Globus pallidus (tissue), 1 donor: ENCODE results near the gene FAU.
"Not testable (repeated sequence)": the region's sequence is repeated elsewhere in the genome, so short reads cannot be mapped to it uniquely, and the experiment has no call there.

Experiments
- DNase-seq: peaks from one replicate; pipeline ENCODE4 v3.0.0-alpha.2; 2015; ENCODE audit warnings: low spot score

FAU gene

DNA sequence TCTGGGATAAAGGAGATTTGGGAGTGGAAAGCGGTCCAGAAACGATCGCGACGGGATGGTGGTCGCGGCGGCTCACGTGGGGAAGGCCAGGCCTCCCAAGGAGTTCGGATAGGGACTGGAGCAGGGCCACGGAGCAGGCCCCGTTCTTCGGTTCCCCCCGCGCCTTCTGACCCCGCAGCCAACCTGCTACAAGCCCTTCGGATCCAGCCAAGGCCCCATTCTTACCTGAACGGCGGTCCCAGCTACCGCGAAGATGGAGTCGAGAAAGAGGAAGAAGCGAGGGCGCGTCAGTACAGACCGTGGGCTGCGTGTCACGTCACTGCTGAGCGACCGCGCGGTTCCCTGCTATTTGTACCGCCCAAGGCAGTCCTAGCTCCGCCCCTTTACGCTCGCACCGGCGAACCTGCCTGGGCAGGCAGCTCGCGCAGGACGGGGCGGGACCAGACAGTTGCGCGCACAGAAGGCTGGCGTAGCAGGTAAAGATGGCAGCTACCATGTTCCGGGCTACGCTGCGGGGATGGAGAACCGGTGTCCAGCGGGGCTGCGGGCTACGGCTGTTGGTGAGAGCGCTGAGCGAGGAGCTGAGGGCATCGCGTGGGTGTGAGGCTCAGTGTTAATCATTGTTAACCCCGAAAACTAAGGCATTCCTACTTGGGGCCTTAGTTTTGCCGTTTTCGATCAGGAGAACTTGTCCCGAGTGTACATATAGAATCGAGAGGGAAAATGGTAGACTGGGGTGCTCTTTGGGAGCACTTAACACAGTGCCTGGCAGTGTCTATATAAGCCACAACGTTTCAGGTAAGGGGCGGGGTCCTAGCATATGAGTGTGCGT is at the start of gene FAU, which contains the start of gene MRPL49:
FAU (minus strand) TSS at position 270 of the 832 bp plus-strand sequence. CDS start 321 bp downstream, outside the sequence.
MRPL49 (plus strand) TSS at position 457 of the 832 bp plus-strand sequence; CDS start at position 483, 26 bp downstream.
- DNase-seq, result peak; percentile 93

DNA sequence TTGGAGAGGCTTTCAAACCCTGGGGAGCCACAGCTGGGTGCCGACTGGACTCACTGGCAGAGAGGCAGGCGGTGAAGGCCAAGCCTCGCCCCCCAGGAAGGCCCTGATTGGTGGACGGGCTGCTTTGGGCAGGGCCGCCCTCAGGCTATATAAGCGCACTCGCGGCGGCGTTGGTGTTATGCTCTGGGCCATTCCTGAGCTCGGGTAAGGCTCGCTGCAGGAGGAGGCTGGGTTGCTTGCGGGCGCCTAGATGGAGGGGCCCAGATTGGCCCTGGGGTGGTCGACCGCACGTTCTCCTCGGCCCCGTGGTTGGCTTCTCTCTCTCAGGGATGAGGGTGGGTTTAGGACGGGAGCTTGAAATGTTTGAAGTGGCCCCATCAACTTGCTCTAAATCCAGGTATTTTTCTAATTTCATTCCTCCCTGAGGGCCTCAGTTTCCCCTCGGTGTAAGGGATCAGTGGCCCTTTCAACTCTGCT is 48.2 kb upstream of the FAU start, which contains the start of gene SPDYC:
SPDYC (plus strand) TSS at position 176 of the 477 bp plus-strand sequence. CDS start 1,125 bp downstream, outside the sequence.
- DNase-seq, result no peak

GRCh38 chr11:65169164-65169641 is 47.3 kb upstream of the FAU start:
- no peak for DNase-seq

- no peak for DNase-seq
Measured at GRCh38 chr11:65167656-65168055, 45.7 kb upstream of the FAU start.

GRCh38 chr11:65166893-65167292 is 45.0 kb upstream of the FAU start:
- DNase-seq, result no peak

GRCh38 chr11:65165410-65166317 is 43.7 kb upstream of the FAU start:
- DNase-seq, result no peak

GRCh38 chr11:65163684-65164083 is 41.8 kb upstream of the FAU start:
- no peak for DNase-seq

DNA sequence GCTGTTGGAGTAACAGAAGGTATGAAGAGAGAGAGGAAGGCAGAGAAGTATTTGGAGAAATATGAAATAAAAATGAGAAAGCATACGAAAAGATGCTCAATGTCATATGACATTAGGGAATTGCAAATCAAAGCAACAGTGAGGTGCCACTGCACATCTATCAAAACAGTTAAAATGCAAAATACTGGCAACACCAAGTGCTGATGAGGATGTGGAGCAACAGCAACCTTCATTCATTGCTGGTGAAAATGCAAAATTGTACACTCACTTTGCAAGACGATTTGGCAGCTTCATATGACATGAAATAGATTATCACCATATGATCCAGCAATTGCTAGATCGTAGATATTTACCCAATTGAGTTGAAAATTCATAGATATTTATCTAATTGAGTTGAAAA is 38.7 kb upstream of the FAU start:
- no peak for DNase-seq

DNA sequence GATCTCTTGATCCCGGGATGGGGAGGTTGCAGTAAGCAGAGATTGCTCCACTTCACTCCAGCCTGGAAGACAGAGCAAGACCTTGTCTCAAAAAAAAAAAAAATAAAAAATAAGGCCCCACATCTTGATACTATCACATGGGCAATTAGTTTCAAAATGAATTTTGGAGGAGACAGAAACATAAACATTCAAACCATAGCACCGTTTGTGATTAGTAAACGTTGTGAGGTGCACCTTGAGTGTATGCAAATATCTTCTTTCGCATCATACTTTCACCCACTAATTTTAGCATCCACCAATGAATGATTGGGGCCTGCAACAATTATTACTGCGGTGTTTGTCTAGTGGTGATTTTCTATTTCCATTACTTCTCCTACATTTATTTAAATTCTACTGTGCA is 37.1 kb upstream of the FAU start:
- no peak for DNase-seq

- no peak for DNase-seq
Measured at GRCh38 chr11:65157336-65157735, 35.4 kb upstream of the FAU start.

- no peak for DNase-seq
Measured at GRCh38 chr11:65156926-65157325, 35.0 kb upstream of the FAU start.

- no peak for DNase-seq
Measured at GRCh38 chr11:65156256-65156655, 34.3 kb upstream of the FAU start.

GRCh38 chr11:65152122-65152521 is 30.2 kb upstream of the FAU start:
- no peak for DNase-seq

GRCh38 chr11:65151331-65151899 is 29.5 kb upstream of the FAU start:
- no peak for DNase-seq

DNA sequence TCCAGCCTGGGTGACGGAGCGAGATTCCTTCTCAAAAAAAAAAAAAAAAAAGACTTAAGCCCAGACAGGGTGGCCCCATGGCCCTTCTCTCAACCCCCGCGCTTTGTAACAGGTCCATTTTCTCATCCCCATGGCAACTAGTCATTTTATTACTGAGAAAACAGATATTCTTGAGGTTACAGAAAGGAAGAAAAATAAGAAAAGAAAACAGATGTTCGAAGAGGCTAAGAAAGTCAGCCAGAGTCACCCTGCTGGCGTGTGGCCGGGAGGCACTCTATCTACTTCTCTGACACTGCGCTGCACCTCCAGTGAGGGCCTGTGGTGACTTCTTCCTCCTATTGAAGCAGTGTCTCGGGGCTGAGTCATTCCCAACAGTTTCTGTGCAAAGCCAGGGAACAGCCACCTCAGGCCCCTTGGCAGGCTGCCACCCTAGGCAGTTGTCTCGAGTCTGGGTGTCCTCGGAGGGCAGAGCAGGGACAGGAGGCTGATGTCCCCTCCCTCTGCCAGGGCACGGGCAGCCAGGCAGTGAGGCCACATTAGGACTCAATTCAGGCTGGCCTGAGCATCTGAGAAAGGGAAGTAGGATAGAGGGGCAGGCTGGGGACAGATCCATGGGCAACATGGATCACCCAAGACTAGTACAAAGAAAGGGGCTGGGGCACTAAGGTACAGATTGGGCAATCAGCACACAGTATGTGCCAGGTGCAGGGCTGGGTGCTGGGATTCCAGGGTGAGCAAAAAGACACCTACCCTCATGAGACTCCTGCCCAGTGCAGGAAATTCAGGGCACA is 28.8 kb upstream of the FAU start:
- peak; percentile 61 for DNase-seq

DNA sequence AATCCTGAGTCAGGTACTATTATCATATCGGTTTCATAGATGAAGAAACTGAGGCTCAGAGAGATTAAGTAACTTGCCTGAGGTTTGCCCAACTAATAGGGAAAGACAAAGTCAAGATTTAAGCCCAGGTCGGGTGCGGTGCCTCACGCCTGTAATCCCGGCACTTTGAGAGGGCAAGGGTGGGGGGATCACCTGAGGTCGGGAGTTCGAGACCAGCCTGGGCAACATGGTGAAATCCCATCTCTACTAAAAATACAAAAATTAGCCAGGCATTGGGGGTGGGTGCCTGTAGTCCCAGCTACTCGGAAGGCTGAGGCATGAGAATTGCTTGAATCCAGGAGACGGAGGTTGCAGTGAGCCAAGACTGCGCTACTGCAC is 28.2 kb upstream of the FAU start:
- DNase-seq, result not testable (repeated sequence)

DNA sequence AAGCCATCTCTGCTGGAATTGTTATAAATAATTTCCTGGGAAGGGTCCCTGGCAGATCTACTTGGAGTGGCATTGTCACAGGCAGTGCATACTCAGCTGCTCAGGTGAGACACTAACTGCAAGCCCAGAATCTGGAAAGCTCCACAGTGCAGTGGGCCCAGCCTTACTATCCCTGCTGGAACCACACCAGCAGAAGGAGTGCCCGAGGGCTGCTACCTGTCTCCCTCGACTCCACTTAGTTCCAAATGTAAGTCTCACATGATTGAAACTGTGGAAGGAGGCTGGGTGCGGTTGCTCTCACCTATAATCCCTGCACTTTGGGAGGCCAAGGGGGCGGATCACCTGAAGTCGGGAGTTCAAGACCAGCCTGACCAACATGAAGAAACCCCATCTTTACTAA is 26.7 kb upstream of the FAU start:
- DNase-seq, result no peak

DNA sequence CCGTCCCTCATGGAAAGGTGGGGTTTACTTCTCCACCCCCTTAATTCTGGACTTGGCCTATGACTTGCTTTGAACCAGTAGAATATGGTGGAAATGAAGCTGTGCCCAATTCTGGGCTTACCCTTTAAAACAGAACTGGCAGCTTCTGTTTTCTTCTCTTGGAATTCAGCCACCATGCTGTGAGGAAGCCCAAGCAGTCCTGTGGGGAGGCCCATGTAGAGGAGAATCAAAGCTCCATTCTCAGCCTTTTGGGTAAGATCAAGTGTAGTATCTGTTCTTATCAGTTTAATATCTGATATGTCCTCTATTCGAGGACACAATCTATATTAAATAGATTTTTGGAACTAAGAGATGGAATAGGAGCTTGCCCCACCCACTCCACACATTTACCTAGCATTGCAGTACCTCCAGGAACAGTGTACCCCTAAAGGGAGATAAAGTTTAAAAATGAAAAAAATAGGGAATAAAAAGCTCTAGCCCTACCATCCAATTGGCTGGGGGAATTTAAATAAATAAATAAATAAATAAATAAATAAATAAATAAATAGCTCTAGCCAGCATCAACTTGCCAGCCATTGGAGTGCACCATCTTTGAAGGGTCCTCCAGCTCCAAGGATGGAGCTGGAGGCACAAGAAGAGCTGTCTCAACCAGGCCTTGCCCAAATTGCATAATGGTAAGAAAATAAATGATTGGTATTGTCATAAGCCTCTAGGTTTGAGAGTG is 25.6 kb upstream of the FAU start:
- no peak for DNase-seq

DNA sequence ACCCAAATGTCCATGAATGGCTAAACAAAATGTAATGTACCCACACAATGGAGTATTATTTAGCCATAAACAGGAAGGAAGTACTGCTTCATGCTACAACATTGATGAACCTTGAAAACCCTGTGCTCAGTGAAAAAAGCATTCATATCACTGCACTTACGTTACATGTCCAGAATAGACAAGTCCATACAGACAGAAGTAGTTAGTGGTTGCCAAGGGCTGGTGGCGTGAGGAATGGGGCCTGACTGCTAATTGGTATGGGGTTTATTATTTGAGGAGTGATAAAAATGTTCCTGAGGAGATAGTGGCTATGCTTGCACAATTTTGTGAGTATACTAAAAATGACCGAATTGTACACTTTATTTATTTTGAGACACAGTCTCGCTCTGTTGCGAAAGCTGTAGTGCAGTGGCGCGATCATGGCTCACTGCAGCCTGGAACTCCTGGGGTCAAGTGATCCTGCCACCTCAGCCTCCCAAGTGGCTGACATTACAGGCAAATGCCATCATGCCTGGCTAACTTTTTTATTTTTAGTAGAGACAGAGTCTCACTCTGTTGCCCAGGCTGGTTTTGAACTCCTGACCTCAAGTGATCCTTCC is 20.1 kb upstream of the FAU start:
- no peak for DNase-seq

- no peak for DNase-seq
Measured at GRCh38 chr11:65136515-65137096, 14.7 kb upstream of the FAU start.
